Measurements from ENCODE around the gene DCAF11. TPM values are rescaled to one million over a fixed set of nuclear protein-coding genes. Genes with fewer than 3 reads are reported as not detected.

DCAF11 gene
- total RNA-seq, 1 donor from 2014 or later = 65.0 TPM

GRCh38 chr14:24095271-24096068 is 19.1 kb upstream of the DCAF11 start:
- Mint-ChIP-seq H3K4me3 (peak overlapping the region; percentile 95), H3K4me1 (ENCODE audit: unreplicated experiment) (peaks cover 28% of the 10 kb centered on the region), H3K27me3 (no peaks in the 10 kb centered on the region), H3K27ac (peak overlapping the region; percentile 86), H3K36me3 (peaks cover 5% of the 10 kb centered on the region), H3K9me3 (no peaks in the 10 kb centered on the region)
- no peak for TF ChIP-seq CTCF (conservative IDR thresholded peaks at IDR 0.05)
- DNase-seq (ENCODE audit: extremely low spot score, unreplicated experiment) = no peak

GRCh38 chr14:24096545-24097181 is 17.9 kb upstream of the DCAF11 start:
- peak overlapping the region; percentile 69 for H3K4me3 Mint-ChIP-seq
- no peak for TF ChIP-seq CTCF (conservative IDR thresholded peaks at IDR 0.05)

GRCh38 chr14:24098229-24098926 is 16.2 kb upstream of the DCAF11 start:
- no peaks in the 10 kb centered on the region for H3K27me3 Mint-ChIP-seq
- no peak for DNase-seq (ENCODE audit: extremely low spot score, unreplicated experiment)
- no peak overlapping the region for H3K4me3 Mint-ChIP-seq
- no peak overlapping the region for H3K27ac Mint-ChIP-seq
- no peaks in the 10 kb centered on the region for H3K9me3 Mint-ChIP-seq
- no peak for TF ChIP-seq CTCF (conservative IDR thresholded peaks at IDR 0.05)
- peaks cover 18% of the 10 kb centered on the region for H3K4me1 Mint-ChIP-seq (ENCODE audit: unreplicated experiment)
- peaks cover 9% of the 10 kb centered on the region for H3K36me3 Mint-ChIP-seq

More at GRCh38 chr14:24096545-24097181, 17.9 kb upstream of the DCAF11 start:
- Mint-ChIP-seq H3K27ac (no peak overlapping the region), H3K27me3 (no peaks in the 10 kb centered on the region), H3K9me3 (no peaks in the 10 kb centered on the region), H3K36me3 (peaks cover 5% of the 10 kb centered on the region), H3K4me1 (ENCODE audit: unreplicated experiment) (peaks cover 24% of the 10 kb centered on the region)
- DNase-seq (ENCODE audit: extremely low spot score, unreplicated experiment) = no peak

GRCh38 chr14:24098927-24099813 is 15.4 kb upstream of the DCAF11 start:
- no peak overlapping the region for H3K27ac Mint-ChIP-seq
- H3K4me3 Mint-ChIP-seq = no peak overlapping the region
- peaks cover 14% of the 10 kb centered on the region for H3K4me1 Mint-ChIP-seq (ENCODE audit: unreplicated experiment)
- H3K36me3 Mint-ChIP-seq = peaks cover 9% of the 10 kb centered on the region
- no peaks in the 10 kb centered on the region for H3K9me3 Mint-ChIP-seq
- no peak for DNase-seq (ENCODE audit: extremely low spot score, unreplicated experiment)
- TF ChIP-seq CTCF (conservative IDR thresholded peaks at IDR 0.05) = no peak
- H3K27me3 Mint-ChIP-seq = no peaks in the 10 kb centered on the region
